K562 (cell line): ENCODE measurements around the gene ZBTB26. TPM values are rescaled to one million over a fixed set of nuclear protein-coding genes. Genes with fewer than 3 reads are reported as not detected.

Source experiments
- ATAC-seq: fragments of 200-7000 bp; cut with Tn5 transposase; 3 replicates; pipeline ENCODE4 v1.9.1; 2020; ENCODE audit warnings: moderate library complexity
- BruUV-seq: library from RNA; stranded (reverse); fragments of 400-500 nt; replicated peaks from 2 replicates; lab custom pipeline; 2021; lab: Mats Ljungman, UMichigan
- CTCF ChIA-PET: fragments of 300-600 bp; formaldehyde crosslinking; extraction: SDS; loops from one replicate; lab custom pipeline; 2021; ENCODE audit warnings: low intra/inter-chr PET ratio; lab: Yijun Ruan, JAX
- POLR2A ChIA-PET: fragments of 300-600, 350-650 bp; sonication (Branson Sonifier 250); formaldehyde crosslinking; extraction: SDS; loops from one replicate; lab custom pipeline; 2021; ENCODE audit warnings: antibody characterized with exemption, inconsistent platforms; lab: Yijun Ruan, JAX
- DNase-seq, 4 experiments: peaks; one replicate each; pipeline versions ENCODE4 v3.0.0 to v3.0.0-alpha.2; 2011 to 2018; ENCODE audit warnings: low spot score in 3 of 4, mixed read lengths in 3 of 4; ENCODE audit errors: extremely low read depth in 1 of 4
- FAIRE-seq: peaks from 2 replicates; lab custom pipeline; 2011; peaks lifted over from hg19 to GRCh38; lab: Jason Lieb, UNC
- H2AFZ ChIP-seq: 2 replicates; pipeline ENCODE4 v1.6.0; 2011; ENCODE audit warnings: low read depth, low read length, control low read depth, inconsistent platforms
- H3K27ac ChIP-seq: fragments of 200-600 bp; 3 replicates; pipeline ENCODE4 v1.8.0; 2011; ENCODE audit warnings: low read depth, mild to moderate bottlenecking, control low read depth, inconsistent platforms, low read length, moderate library complexity, mixed read lengths; ENCODE audit errors: extremely low read depth
- H3K27me3 ChIP-seq, 2 experiments: fragments of 300-600 bp in 1 of 2; 2 replicates in 1 of 2; 3 replicates in 1 of 2; pipeline versions ENCODE4 v1.6.0 to v1.8.0; 2011; ENCODE audit warnings: inconsistent platforms in 2 of 2, low read length in 2 of 2, mild to moderate bottlenecking in 1 of 2, mixed read lengths in 1 of 2, moderate library complexity in 1 of 2; ENCODE audit not compliant: control insufficient read depth in 2 of 2, insufficient read depth in 2 of 2
- H3K36me3 ChIP-seq: fragments of 300-600 bp; 3 replicates; pipeline ENCODE4 v1.8.0; 2011; ENCODE audit warnings: mild to moderate bottlenecking, low read length, inconsistent platforms; ENCODE audit not compliant: control insufficient read depth, insufficient read depth
- H3K4me1 ChIP-seq, 2 experiments: fragments of 200-600 bp in 1 of 2; replicated peaks in 1 of 2; 2 replicates in 1 of 2; 3 replicates in 1 of 2; pipeline versions ENCODE4 v1.5.1 to v1.8.0; 2011; ENCODE audit warnings: inconsistent platforms in 2 of 2, low read length in 2 of 2, mild to moderate bottlenecking in 1 of 2, mixed read lengths in 1 of 2, moderate library complexity in 1 of 2; ENCODE audit not compliant: control insufficient read depth in 2 of 2, insufficient read depth in 2 of 2
- H3K4me2 ChIP-seq: 2 replicates; pipeline ENCODE4 v1.6.1; 2011; ENCODE audit warnings: low read length, control low read depth, inconsistent platforms, mixed read lengths; ENCODE audit not compliant: insufficient read depth
- H3K4me3 ChIP-seq: fragments of 200-600 bp; sonication (generic), shearing (Covaris generic); 2 replicates; pipeline ENCODE4 v1.5.1; 2016; ENCODE audit warnings: control low read depth, inconsistent platforms
- H3K79me2 ChIP-seq: fragments of 200-600 bp; 3 replicates; pipeline ENCODE4 v1.8.0; 2011; ENCODE audit warnings: low read length, inconsistent platforms; ENCODE audit not compliant: control insufficient read depth, insufficient read depth
- H3K9ac ChIP-seq, 2 experiments: 2 replicates each; pipeline versions ENCODE4 v1.6.0 to v1.6.1; 2011; ENCODE audit warnings: low read depth in 2 of 2, low read length in 2 of 2, control low read depth in 1 of 2, inconsistent platforms in 1 of 2, mild to moderate bottlenecking in 1 of 2, mixed read lengths in 1 of 2; ENCODE audit not compliant: insufficient read depth in 1 of 2
- H3K9me1 ChIP-seq: one replicate; pipeline ENCODE4 v1.6.0; 2011; ENCODE audit warnings: inconsistent platforms, mild to moderate bottlenecking, low read length, moderate library complexity; ENCODE audit not compliant: control insufficient read depth, insufficient read depth
- H3K9me3 ChIP-seq: replicated peaks from 2 replicates; pipeline ENCODE4 v1.5.1; 2011; ENCODE audit warnings: low read depth, low read length, inconsistent platforms; ENCODE audit not compliant: control insufficient read depth, insufficient read depth
- H4K20me1 ChIP-seq: replicated peaks from 2 replicates; pipeline ENCODE4 v1.6.1; 2011; ENCODE audit warnings: low read length, inconsistent platforms, mixed read lengths; ENCODE audit not compliant: control insufficient read depth, insufficient read depth
- MLX ChIP-seq, 2 experiments: fragments of 450-650 bp in 1 of 2; sonication (generic) in 1 of 2; formaldehyde crosslinking; conservative IDR thresholded peaks; 2 replicates each; pipeline versions ENCODE4 v1.4.0 to v1.8.1; 2020 to 2022; ENCODE audit warnings: mild to moderate bottlenecking in 1 of 2, missing genetic modification reagents in 1 of 2
- ZBTB11 ChIP-seq, 3 experiments: fragments of 200-800 bp in 1 of 3; fragments of 250-450 bp in 1 of 3; fragments of 450-650 bp in 1 of 3; sonication (Bioruptor Pico) in 1 of 3; sonication (Bioruptor generic) in 1 of 3; formaldehyde crosslinking in 1 of 3; IDR thresholded peaks; 2 replicates each; pipeline versions ENCODE4 v1.6.1 to v1.8.0; 2016 to 2022; ENCODE audit warnings: mild to moderate bottlenecking in 2 of 3, missing genetic modification characterization in 2 of 3, missing compliant biosample characterization in 1 of 3, moderate library complexity in 1 of 3
- WGBS: fragments of 100-300 bp; shearing (Covaris generic); methylation state at CpG from one replicate; pipeline ENCODE4 v1.1.6; 2016; ENCODE audit warnings: low coverage, mixed read lengths; ENCODE audit not compliant: insufficient coverage; ENCODE audit errors: missing lambda C conversion rate; 5-methylcytosine and 5-hydroxymethylcytosine counted together
- in situ Hi-C: fragments of 300-500 bp; cut with MboI; formaldehyde crosslinking; loops from 4 replicates; pipeline ENCODE4 v1.15.0; 2018; ENCODE audit warnings: inconsistent platforms, mixed read lengths
- intact Hi-C: fragments of 100-400 bp; cut with micrococcal nuclease; formaldehyde crosslinking; loops from 2 replicates; pipeline ENCODE4 v1.14.2; 2022
- polyA plus RNA-seq, 8 experiments: library from polyadenylated mRNA; depleted of rRNA in 4 of 8; stranded (reverse) in 5 of 8; unstranded in 3 of 8; fragments of >200 nt; fragmentation: Nextera tagmentation in 2 of 8; fragmentation: Illumina TruSeq in 1 of 8; extraction: Ambion mirVana in 2 of 8; extraction: Trizol in 1 of 8; gene quantifications; 2 replicates each; pipeline versions ENCODE4 v1.2.1 to v1.2.3, GENCODE V29; 2011 to 2014; ENCODE audit warnings: inconsistent platforms in 1 of 8, missing spikeins in 1 of 8
- total RNA-seq, 7 experiments: library from RNA; depleted of rRNA in 6 of 7; stranded (reverse); fragments of >200 nt in 6 of 7; fragmentation: Illumina TruSeq in 2 of 7; extraction: Trizol in 2 of 7; gene quantifications; 2 replicates each; pipeline versions ENCODE4 v1.2.1 to v1.2.3, GENCODE V29; 2011 to 2021; ENCODE audit warnings: low replicate concordance in 1 of 7
- TF ChIP-seq, protein P1 (sequence below), 2 experiments: fragments of 450-650 bp in 1 of 2; sonication (generic) in 1 of 2; formaldehyde crosslinking in 1 of 2; IDR thresholded peaks; 2 replicates each; pipeline versions ENCODE4 v1.7.1 to v1.9.0; 2016 to 2022; ENCODE audit warnings: inconsistent platforms in 1 of 2, mild to moderate bottlenecking in 1 of 2, missing genetic modification reagents in 1 of 2

ZBTB26 gene
- total and polyA plus RNA-seq, 9 of the 15 experiments (the other 6 are each of a cell fraction or from before 2014, with no cell fraction given): 2.4 to 20.7 (median 5.0) TPM

- TF ChIP-seq ZBTB11 (CRISPR knock-in tag; IDR thresholded peaks at IDR 0.05): peak in 2 of 3 experiments; percentile 25 to 50; a peak in 3 of 6 replicates
- TF ChIP-seq, all 486 proteins: peak for 7
Measured at GRCh38 chr9:122904466-122904822, 26.9 kb downstream of the ZBTB26 start (continued).

GRCh38 chr9:122900791-122901190 is 30.5 kb downstream of the ZBTB26 start:
- no peak overlapping the region for H3K4me3 ChIP-seq
- H3K4me2 ChIP-seq: no peak overlapping the region
- TF ChIP-seq, protein P1, sequence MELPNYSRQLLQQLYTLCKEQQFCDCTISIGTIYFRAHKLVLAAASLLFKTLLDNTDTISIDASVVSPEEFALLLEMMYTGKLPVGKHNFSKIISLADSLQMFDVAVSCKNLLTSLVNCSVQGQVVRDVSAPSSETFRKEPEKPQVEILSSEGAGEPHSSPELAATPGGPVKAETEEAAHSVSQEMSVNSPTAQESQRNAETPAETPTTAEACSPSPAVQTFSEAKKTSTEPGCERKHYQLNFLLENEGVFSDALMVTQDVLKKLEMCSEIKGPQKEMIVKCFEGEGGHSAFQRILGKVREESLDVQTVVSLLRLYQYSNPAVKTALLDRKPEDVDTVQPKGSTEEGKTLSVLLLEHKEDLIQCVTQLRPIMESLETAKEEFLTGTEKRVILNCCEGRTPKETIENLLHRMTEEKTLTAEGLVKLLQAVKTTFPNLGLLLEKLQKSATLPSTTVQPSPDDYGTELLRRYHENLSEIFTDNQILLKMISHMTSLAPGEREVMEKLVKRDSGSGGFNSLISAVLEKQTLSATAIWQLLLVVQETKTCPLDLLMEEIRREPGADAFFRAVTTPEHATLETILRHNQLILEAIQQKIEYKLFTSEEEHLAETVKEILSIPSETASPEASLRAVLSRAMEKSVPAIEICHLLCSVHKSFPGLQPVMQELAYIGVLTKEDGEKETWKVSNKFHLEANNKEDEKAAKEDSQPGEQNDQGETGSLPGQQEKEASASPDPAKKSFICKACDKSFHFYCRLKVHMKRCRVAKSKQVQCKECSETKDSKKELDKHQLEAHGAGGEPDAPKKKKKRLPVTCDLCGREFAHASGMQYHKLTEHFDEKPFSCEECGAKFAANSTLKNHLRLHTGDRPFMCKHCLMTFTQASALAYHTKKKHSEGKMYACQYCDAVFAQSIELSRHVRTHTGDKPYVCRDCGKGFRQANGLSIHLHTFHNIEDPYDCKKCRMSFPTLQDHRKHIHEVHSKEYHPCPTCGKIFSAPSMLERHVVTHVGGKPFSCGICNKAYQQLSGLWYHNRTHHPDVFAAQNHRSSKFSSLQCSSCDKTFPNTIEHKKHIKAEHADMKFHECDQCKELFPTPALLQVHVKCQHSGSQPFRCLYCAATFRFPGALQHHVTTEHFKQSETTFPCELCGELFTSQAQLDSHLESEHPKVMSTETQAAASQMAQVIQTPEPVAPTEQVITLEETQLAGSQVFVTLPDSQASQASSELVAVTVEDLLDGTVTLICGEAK (IDR thresholded peaks at IDR 0.05): peak; percentile 54; the same call in 1 of the 2 replicates
- TF ChIP-seq, protein P1 (CRISPR knock-in tag; IDR thresholded peaks at IDR 0.05): no peak
- no peak for TF ChIP-seq MLX (CRISPR knock-in tag; conservative IDR thresholded peaks at IDR 0.05)

More at GRCh38 chr9:122900791-122901190, 30.5 kb downstream of the ZBTB26 start:
- intact Hi-C loops: no loop called here
- 73% methylated on average over 2 of the region's 2 CpGs for WGBS
- Histone ChIP-seq H3K36me3 (peaks cover 29% of the 10 kb centered on the region; the same call in 2 of the 3 replicates), H2AFZ (no peak overlapping the region), H3K27ac (peak overlapping the region; percentile 19; the same call in 1 of the 3 replicates), H3K4me1 (peaks cover 3 to 7% of the 10 kb centered on the region in 2 experiments; a peak in 3 of 5 replicates), H3K27me3 (no peaks in the 10 kb centered on the region), H3K9ac (no peak overlapping the region), H3K9me3 (no peaks in the 10 kb centered on the region), H3K79me2 (peaks cover 77% of the 10 kb centered on the region), H3K9me1 (no peaks in the 10 kb centered on the region), H4K20me1 (no peaks in the 10 kb centered on the region)
- no TSS peak for BruUV-seq
- ChIA-PET POLR2A (interaction anchor here (1.0 kb wide), 1 partner anchor 8 kb away, joined by 3 read pairs; no protein-coding TSS in a partner anchor), CTCF (no interaction called here)
- ATAC-seq: no peak
- no peak for FAIRE-seq
- in situ Hi-C loops: no loop called here
- DNase-seq: no peak
